ENCODE results near the gene LAMP2. TPM values are rescaled to one million over a fixed set of nuclear protein-coding genes. Genes with fewer than 3 reads are reported as not detected.

The LAMP2 gene
- total RNA-seq, 1 donor from 2014 or later = 53.8 TPM

Other genes starting within 250 kb of the LAMP2 start
- gene ZBTB33, start 218.5 kb downstream of the LAMP2 start, total RNA-seq = 6.4 TPM
- gene TMEM255A, start 157.8 kb downstream of the LAMP2 start, total RNA-seq = 0.72 TPM
- gene ATP1B4, start 107.2 kb downstream of the LAMP2 start, total RNA-seq = not detected
- gene CUL4B, start 91.7 kb upstream of the LAMP2 start, total RNA-seq = 19.6 TPM
- 32.7 TPM for gene MCTS1, start 134.8 kb upstream of the LAMP2 start, total RNA-seq
- 16.0 TPM for gene C1GALT1C1, start 160.8 kb upstream of the LAMP2 start, total RNA-seq